H1 (cell line): ENCODE measurements around the gene AGAP1. TPM values are rescaled to one million over a fixed set of nuclear protein-coding genes. Genes with fewer than 3 reads are reported as not detected.

Source experiments
- GABPA ChIP-seq: IDR thresholded peaks from 2 replicates; pipeline ENCODE4 v1.6.1; 2011; ENCODE audit warnings: mild to moderate bottlenecking, low read length, moderate library complexity, borderline replicate concordance; ENCODE audit not compliant: insufficient read depth
- SP2 ChIP-seq: IDR thresholded peaks from 2 replicates; pipeline ENCODE4 v1.6.1; 2012; ENCODE audit warnings: mild to moderate bottlenecking, low read length, inconsistent platforms
- SUZ12 ChIP-seq: fragments of 200-600 bp; sonication (generic); IDR thresholded peaks from 2 replicates; pipeline ENCODE4 v1.6.1; 2012; ENCODE audit warnings: mild to moderate bottlenecking, inconsistent platforms, low read length, moderate library complexity, mixed read lengths
- USF2 ChIP-seq: IDR thresholded peaks from 2 replicates; pipeline ENCODE4 v1.6.1; 2011; ENCODE audit warnings: low read length, improper control_type of control experiment
- polyA plus RNA-seq, 7 experiments: library from polyadenylated mRNA; depleted of rRNA in 3 of 7; stranded (reverse) in 5 of 7; unstranded in 2 of 7; fragments of >200 nt in 5 of 7; fragments of 200-250 nt in 2 of 7; gene quantifications; 1 replicate in 5 of 7; 2 replicates in 1 of 7; 4 replicates in 1 of 7; pipeline versions ENCODE4 v1.2.1 to v1.2.3, GENCODE V29; 2011 to 2013; ENCODE audit warnings: missing spikeins in 2 of 7, mixed read lengths in 2 of 7
- total RNA-seq: library from RNA; stranded (reverse); fragmentation: NEBNext Ultra II Directional; extraction: Animal tissue kit (Norgen Biotek cat#: 25700); gene quantifications from 2 replicates; pipeline ENCODE4 v1.2.1, GENCODE V29; 2021

AGAP1 gene
- total and polyA plus RNA-seq, 2 of the 8 experiments (the other 6 are each of a cell fraction or from before 2014, with no cell fraction given) = 18.1 to 39.4 TPM

- TF ChIP-seq GABPA (no peak), USF2 (no peak), SUZ12 (no peak), SP2 (no peak)
Measured at GRCh38 chr2:235804676-235805075, 310.8 kb downstream of the AGAP1 start (continued).
